Transverse colon (tissue), 4 donors: ENCODE measurements around the gene WEE1. TPM values are rescaled to one million over a fixed set of nuclear protein-coding genes. Genes with fewer than 3 reads are reported as not detected.

Source experiments
- DNase-seq: peaks from one replicate; pipeline ENCODE4 v3.0.0-alpha.2; 2019
- H3K27ac ChIP-seq, 4 donors: fragments of 200-600 bp; sonication (generic); 2 replicates each; pipeline ENCODE4 v1.5.1; 2016 to 2018; ENCODE audit warnings: inconsistent platforms in 4 of 4
- H3K27me3 ChIP-seq: fragments of 200-600 bp; sonication (generic); 2 replicates; pipeline ENCODE4 v1.5.1; 2017; ENCODE audit warnings: inconsistent platforms
- H3K36me3 ChIP-seq, 4 donors: fragments of 200-600 bp; sonication (generic); 2 replicates each; pipeline ENCODE4 v1.5.1; 2017 to 2019; ENCODE audit warnings: inconsistent platforms in 4 of 4
- H3K4me1 ChIP-seq, 4 donors: fragments of 200-600 bp; sonication (generic); 2 replicates each; pipeline ENCODE4 v1.5.1; 2017 to 2020; ENCODE audit warnings: inconsistent platforms in 4 of 4
- H3K4me3 ChIP-seq, 4 donors: fragments of 200-600 bp; sonication (generic); 1 replicate in 1 of 4; 2 replicates in 3 of 4; pipeline versions ENCODE4 v1.5.1 to v1.6.1; 2017 to 2019; ENCODE audit warnings: inconsistent platforms in 4 of 4
- H3K9me3 ChIP-seq, 2 donors: fragments of 200-600 bp; sonication (generic); 2 replicates each; pipeline ENCODE4 v1.5.1; 2017 to 2019; ENCODE audit warnings: inconsistent platforms in 2 of 2
- CTCF ChIP-seq, 5 experiments: fragments of 200-600 bp in 3 of 5; fragments of 450-650 bp in 2 of 5; sonication (generic) in 3 of 5; IDR thresholded peaks; 1 replicate in 2 of 5; 2 replicates in 3 of 5; pipeline ENCODE4 v1.5.1; 2016 to 2017; ENCODE audit warnings: antibody characterized with exemption in 5 of 5, inconsistent platforms in 3 of 5, mild to moderate bottlenecking in 2 of 5, moderate library complexity in 1 of 5
- EP300 ChIP-seq: sonication (generic); formaldehyde crosslinking; IDR thresholded peaks from one replicate; pipeline ENCODE4 v1.6.1; 2017; ENCODE audit warnings: antibody characterized with exemption, low read depth
- POLR2A ChIP-seq: fragments of 450-650 bp; IDR thresholded peaks from one replicate; pipeline ENCODE4 v1.6.1; 2016; ENCODE audit warnings: antibody characterized with exemption, mild to moderate bottlenecking, moderate library complexity
- POLR2AphosphoS5 ChIP-seq, 3 donors: sonication (generic); formaldehyde crosslinking; IDR thresholded peaks; one replicate each; pipeline ENCODE4 v1.6.1; 2016; ENCODE audit warnings: antibody characterized with exemption in 3 of 3
- WGBS, 2 donors: methylation state at CpG; one replicate each; pipeline ENCODE4 v1.1.5; 2018; ENCODE audit warnings: low coverage in 1 of 2; 5-methylcytosine and 5-hydroxymethylcytosine counted together
- in situ Hi-C, 4 donors: fragments of 200-750 bp; cut with MboI; loops; one replicate each; pipeline versions ENCODE4 v1.15.0 to v1.15.1; 2017; ENCODE audit warnings: low sequenced_read_pairs in 3 of 4, low pct_ligation_motif_present in 1 of 4, low pct_unique_long_range_greater_than_20kb in 1 of 4
- intact Hi-C: fragments of 100-400 bp; cut with DNase I; formaldehyde crosslinking; loops from one replicate; pipeline ENCODE4 v1.15.1; 2023; ENCODE audit warnings: low total_unique reads
- total RNA-seq, 4 donors: library from RNA; depleted of rRNA; stranded (reverse); fragments of >200 nt; gene quantifications; one replicate each; pipeline ENCODE4 v1.1.0, GENCODE V29; 2016

Gene WEE1
- total RNA-seq, 4 donors from 2014 or later = 7.9 to 48.2 (median 31.8) TPM

- Histone ChIP-seq H3K27ac (no peak overlapping the region), H3K4me1 (peaks cover 0 to 20% (median 6%) of the 10 kb centered on the region in 4 donors), H3K4me3 (no peak overlapping the region), H3K27me3 (no peaks in the 10 kb centered on the region), H3K36me3 (no peaks in the 10 kb centered on the region), H3K9me3 (no peaks in the 10 kb centered on the region)
- no peak for DNase-seq
- in situ Hi-C loops (loop anchor here in 2 of 4 donors (5.0 to 10.0 kb wide), 4 partner anchors 73 to 145 kb away; no protein-coding TSS in a partner anchor), intact Hi-C loops (loop anchor here (5.0 to 10.0 kb wide), 2 partner anchors 145 to 148 kb away; partner anchors contain the start of gene ZNF143)
- 91% methylated on average over 3 of the region's 3 CpGs; no CpG with 5 or more reads in 1 of the 2 donors for WGBS, 2 donors
- TF ChIP-seq POLR2AphosphoS5 (IDR thresholded peaks at IDR 0.05) = no peak
Observed at GRCh38 chr11:9609841-9610240, 36.4 kb downstream of the WEE1 start.

- WGBS, 2 donors = 0 to 1% methylated on average over 5 to 35 of the region's 35 CpGs
- in situ Hi-C loops = loop anchor here in 2 of 4 donors (5.0 to 10.0 kb wide), 4 partner anchors 76 to 142 kb away; no protein-coding TSS in a partner anchor
- H3K27me3 ChIP-seq = no peaks in the 10 kb centered on the region
- H3K9me3 ChIP-seq = no peaks in the 10 kb centered on the region
- H3K4me1 ChIP-seq = peaks cover 0 to 25% (median 9%) of the 10 kb centered on the region in 4 donors
- intact Hi-C loops = loop anchor here (5.0 to 10.0 kb wide), 2 partner anchors 142 to 151 kb away; partner anchors contain the start of gene ZNF143
- peak overlapping the region; percentile 10 to 49 (median 39) for H3K4me3 ChIP-seq
- DNase-seq = peak; percentile 95
- peak; percentile 71 for TF ChIP-seq EP300
- peak; percentile 93 to 99 (median 95) for TF ChIP-seq CTCF (IDR thresholded peaks at IDR 0.05)
- peak; percentile 75 to 87 (median 87) for TF ChIP-seq POLR2AphosphoS5 (IDR thresholded peaks at IDR 0.05)
- peak; percentile 73 for TF ChIP-seq POLR2A
- H3K27ac ChIP-seq = peak overlapping the region; percentile 89 to 98 (median 96)
- H3K36me3 ChIP-seq = no peaks in the 10 kb centered on the region
Observed at GRCh38 chr11:9613118-9613829, 39.8 kb downstream of the WEE1 start.

GRCh38 chr11:9613830-9614762 lies 40.6 kb downstream of the WEE1 start:
- in situ Hi-C loops = loop anchor here in 2 of 4 donors (5.0 to 10.0 kb wide), 4 partner anchors 77 to 141 kb away; no protein-coding TSS in a partner anchor
- H3K9me3 ChIP-seq = no peaks in the 10 kb centered on the region

More at GRCh38 chr11:9613830-9614762, 40.6 kb downstream of the WEE1 start:
- Histone ChIP-seq H3K27ac (peak overlapping the region; percentile 89 to 98 (median 96)), H3K36me3 (no peaks in the 10 kb centered on the region), H3K4me3 (peak overlapping the region; percentile 20 to 49 (median 39)), H3K4me1 (peaks cover 0 to 25% (median 9%) of the 10 kb centered on the region in 4 donors), H3K27me3 (no peaks in the 10 kb centered on the region)
- intact Hi-C loops = loop anchor here (5.0 to 10.0 kb wide), 2 partner anchors 141 to 152 kb away; partner anchors contain the start of gene ZNF143
- TF ChIP-seq POLR2A (peak; percentile 56), EP300 (no peak), CTCF (IDR thresholded peaks at IDR 0.05) (peak; percentile 79 to 95 (median 88)), POLR2AphosphoS5 (IDR thresholded peaks at IDR 0.05) (peak; percentile 58 to 70 (median 67))
- DNase-seq = peak; percentile 91
- 1 to 4% methylated on average over 12 to 52 of the region's 54 CpGs for WGBS, 2 donors
